Brain microvascular endothelial cell (primary cell): ENCODE results near the gene HJURP.
A peak's percentile ranks its signal among the peaks of the same experiment; 100 is the strongest.

Source experiments
- DNase-seq: peaks from one replicate; pipeline ENCODE4 v3.0.0-alpha.2; 2020
- H3K27ac ChIP-seq: fragments of 250-450 bp; sonication (Bioruptor Pico); 2 replicates; pipeline ENCODE4 v1.5.1; 2020; ENCODE audit warnings: mild to moderate bottlenecking, moderate library complexity
- H3K27me3 ChIP-seq: fragments of 250-450 bp; sonication (Bioruptor Pico); replicated peaks from 2 replicates; pipeline ENCODE4 v1.5.1; 2020; ENCODE audit warnings: mild to moderate bottlenecking
- H3K36me3 ChIP-seq: fragments of 250-450 bp; sonication (Bioruptor Pico); replicated peaks from 2 replicates; pipeline ENCODE4 v1.5.1; 2020; ENCODE audit warnings: mild to moderate bottlenecking
- H3K4me3 ChIP-seq: 2 replicates; pipeline ENCODE4 v1.5.1; 2011; ENCODE audit warnings: low read depth, mild to moderate bottlenecking, control low read depth, low read length, moderate library complexity
- CTCF ChIP-seq: IDR thresholded peaks from 2 replicates; pipeline ENCODE4 v1.5.1; 2011; ENCODE audit warnings: low read depth, mild to moderate bottlenecking, moderate library complexity, low read length, control low read depth, inconsistent platforms; ENCODE audit errors: missing control alignments
- in situ Hi-C: cut with HindIII; loops from 2 replicates; pipeline ENCODE4 v1.10.0; 2017; ENCODE audit warnings: low sequenced_read_pairs, low pct_ligation_motif_present

HJURP gene

GRCh38 chr2:233817361-233817911 lies 36.9 kb downstream of the HJURP start:
- TF ChIP-seq CTCF = no peak
- no peak overlapping the region for H3K4me3 ChIP-seq
- DNase-seq = no peak
- in situ Hi-C loops = no loop called here
- H3K27ac ChIP-seq = no peak overlapping the region
- no peaks in the 10 kb centered on the region for H3K27me3 ChIP-seq
- H3K36me3 ChIP-seq = no peaks in the 10 kb centered on the region

- Histone ChIP-seq H3K4me3 (no peak overlapping the region), H3K36me3 (no peaks in the 10 kb centered on the region), H3K27me3 (no peaks in the 10 kb centered on the region), H3K27ac (no peak overlapping the region)
- in situ Hi-C loops = no loop called here
- DNase-seq = no peak
- no peak for TF ChIP-seq CTCF
These were observed 37.6 kb downstream of the HJURP start for GRCh38 chr2:233816771-233817170.

GRCh38 chr2:233816334-233816733 lies 38.0 kb downstream of the HJURP start:
- DNase-seq = no peak
- TF ChIP-seq CTCF = no peak
- H3K36me3 ChIP-seq = no peaks in the 10 kb centered on the region
- no peak overlapping the region for H3K27ac ChIP-seq
- H3K27me3 ChIP-seq = no peaks in the 10 kb centered on the region
- H3K4me3 ChIP-seq = no peak overlapping the region
- in situ Hi-C loops = no loop called here

GRCh38 chr2:233815861-233816260 lies 38.5 kb downstream of the HJURP start:
- no peak for TF ChIP-seq CTCF
- Histone ChIP-seq H3K27me3 (no peaks in the 10 kb centered on the region), H3K4me3 (no peak overlapping the region), H3K36me3 (no peaks in the 10 kb centered on the region), H3K27ac (no peak overlapping the region)
- DNase-seq = no peak
- in situ Hi-C loops = no loop called here

GRCh38 chr2:233814056-233814835 lies 40.1 kb downstream of the HJURP start:
- Histone ChIP-seq H3K4me3 (no peak overlapping the region), H3K27ac (no peak overlapping the region), H3K36me3 (no peaks in the 10 kb centered on the region), H3K27me3 (no peaks in the 10 kb centered on the region)
- in situ Hi-C loops = no loop called here
- TF ChIP-seq CTCF = no peak
- peak; percentile 22 for DNase-seq
